Measurements from ENCODE around the gene SLC7A6OS.
A peak's percentile ranks its signal among the peaks of the same experiment; 100 is the strongest.
"Not testable (repeated sequence)": the region's sequence is repeated elsewhere in the genome, so short reads cannot be mapped to it uniquely, and the experiment has no call there.

SLC7A6OS gene

GRCh38 chr16:68298907-68299561 is 11.7 kb downstream of the SLC7A6OS start:
- DNase-seq (ENCODE audit: low spot score) = no peak

- DNase-seq (ENCODE audit: low spot score) = no peak
These were observed 12.4 kb downstream of the SLC7A6OS start for GRCh38 chr16:68298312-68298711.

- DNase-seq (ENCODE audit: low spot score) = no peak
These were observed 12.8 kb downstream of the SLC7A6OS start for GRCh38 chr16:68297908-68298307.

- DNase-seq (ENCODE audit: low spot score) = no peak
These were observed 14.1 kb downstream of the SLC7A6OS start for GRCh38 chr16:68296693-68297092.

GRCh38 chr16:68296291-68296690 is 14.5 kb downstream of the SLC7A6OS start:
- DNase-seq (ENCODE audit: low spot score) = no peak

- no peak for DNase-seq (ENCODE audit: low spot score)
These were observed 18.3 kb downstream of the SLC7A6OS start for GRCh38 chr16:68292425-68292824.

- no peak for DNase-seq (ENCODE audit: low spot score)
These were observed 19.5 kb downstream of the SLC7A6OS start for GRCh38 chr16:68291227-68291626.

GRCh38 chr16:68290450-68290849 is 20.3 kb downstream of the SLC7A6OS start:
- DNase-seq (ENCODE audit: low spot score) = no peak

GRCh38 chr16:68289621-68290329 is 21.0 kb downstream of the SLC7A6OS start:
- DNase-seq (ENCODE audit: low spot score) = peak; percentile 63

GRCh38 chr16:68289202-68289601 is 21.5 kb downstream of the SLC7A6OS start:
- no peak for DNase-seq (ENCODE audit: low spot score)

GRCh38 chr16:68288796-68289195 is 21.9 kb downstream of the SLC7A6OS start:
- not testable (repeated sequence) for DNase-seq (ENCODE audit: low spot score)

- no peak for DNase-seq (ENCODE audit: low spot score)
These were observed 22.5 kb downstream of the SLC7A6OS start for GRCh38 chr16:68288252-68288650.

- peak; percentile 85 for DNase-seq (ENCODE audit: low spot score)
These were observed 23.2 kb downstream of the SLC7A6OS start for GRCh38 chr16:68287276-68288251.

GRCh38 chr16:68286153-68287074 is 24.3 kb downstream of the SLC7A6OS start:
- peak; percentile 44 for DNase-seq (ENCODE audit: low spot score)

GRCh38 chr16:68285683-68286082 is 25.1 kb downstream of the SLC7A6OS start:
- DNase-seq (ENCODE audit: low spot score) = no peak

- no peak for DNase-seq (ENCODE audit: low spot score)
These were observed 25.9 kb downstream of the SLC7A6OS start for GRCh38 chr16:68284847-68285246.

- no peak for DNase-seq (ENCODE audit: low spot score)
These were observed 26.7 kb downstream of the SLC7A6OS start for GRCh38 chr16:68283801-68284598.

- DNase-seq (ENCODE audit: low spot score) = no peak
These were observed 27.4 kb downstream of the SLC7A6OS start for GRCh38 chr16:68283346-68283745.

GRCh38 chr16:68282064-68282452 is 28.7 kb downstream of the SLC7A6OS start:
- no peak for DNase-seq (ENCODE audit: low spot score)

GRCh38 chr16:68281368-68282063 is 29.2 kb downstream of the SLC7A6OS start:
- DNase-seq (ENCODE audit: low spot score) = no peak

All from kidney capillary endothelial cell (primary cell).